ENCODE data around the gene RPL13. TPM values are rescaled to one million over a fixed set of nuclear protein-coding genes. Genes with fewer than 3 reads are reported as not detected.

RPL13 gene
- total and polyA plus RNA-seq, 2 of the 13 experiments (the other 11 are each of a cell fraction or from before 2014, with no cell fraction given) = 2,988 to 4,411 TPM

- TF ChIP-seq, protein P1, sequence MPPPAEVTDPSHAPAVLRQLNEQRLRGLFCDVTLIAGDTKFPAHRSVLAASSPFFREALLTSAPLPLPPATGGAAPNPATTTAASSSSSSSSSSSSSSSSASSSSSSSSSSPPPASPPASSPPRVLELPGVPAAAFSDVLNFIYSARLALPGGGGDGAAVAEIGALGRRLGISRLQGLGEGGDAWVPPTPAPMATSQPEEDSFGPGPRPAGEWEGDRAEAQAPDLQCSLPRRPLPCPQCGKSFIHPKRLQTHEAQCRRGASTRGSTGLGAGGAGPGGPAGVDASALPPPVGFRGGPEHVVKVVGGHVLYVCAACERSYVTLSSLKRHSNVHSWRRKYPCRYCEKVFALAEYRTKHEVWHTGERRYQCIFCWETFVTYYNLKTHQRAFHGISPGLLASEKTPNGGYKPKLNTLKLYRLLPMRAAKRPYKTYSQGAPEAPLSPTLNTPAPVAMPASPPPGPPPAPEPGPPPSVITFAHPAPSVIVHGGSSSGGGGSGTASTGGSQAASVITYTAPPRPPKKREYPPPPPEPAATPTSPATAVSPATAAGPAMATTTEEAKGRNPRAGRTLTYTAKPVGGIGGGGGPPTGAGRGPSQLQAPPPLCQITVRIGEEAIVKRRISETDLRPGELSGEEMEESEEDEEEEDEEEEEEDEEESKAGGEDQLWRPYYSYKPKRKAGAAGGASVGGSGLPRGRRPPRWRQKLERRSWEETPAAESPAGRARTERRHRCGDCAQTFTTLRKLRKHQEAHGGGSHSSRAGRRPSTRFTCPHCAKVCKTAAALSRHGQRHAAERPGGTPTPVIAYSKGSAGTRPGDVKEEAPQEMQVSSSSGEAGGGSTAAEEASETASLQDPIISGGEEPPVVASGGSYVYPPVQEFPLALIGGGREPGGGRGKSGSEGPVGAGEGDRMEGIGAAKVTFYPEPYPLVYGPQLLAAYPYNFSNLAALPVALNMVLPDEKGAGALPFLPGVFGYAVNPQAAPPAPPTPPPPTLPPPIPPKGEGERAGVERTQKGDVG (CRISPR knock-in tag; IDR thresholded peaks at IDR 0.05; ENCODE audit: borderline replicate concordance) = no peak
- TF ChIP-seq WIZ (CRISPR knock-in tag; IDR thresholded peaks at IDR 0.05) (no peak), FOXA3 (CRISPR knock-in tag; IDR thresholded peaks at IDR 0.05) (peak; percentile 40), KLF12 (CRISPR knock-in tag; IDR thresholded peaks at IDR 0.05; ENCODE audit: borderline replicate concordance) (peak; percentile 48; the same call in 1 of the 2 replicates), RERE (CRISPR knock-in tag; IDR thresholded peaks at IDR 0.05; ENCODE audit: low read depth) (peak; percentile 19; the same call in 1 of the 2 replicates), ETV5 (CRISPR knock-in tag; IDR thresholded peaks at IDR 0.05; ENCODE audit: borderline replicate concordance) (peak; percentile 21; the same call in 1 of the 2 replicates), ZNF121 (CRISPR knock-in tag; IDR thresholded peaks at IDR 0.05) (peak; percentile 40; the same call in 1 of the 2 replicates), MAF1 (CRISPR knock-in tag; IDR thresholded peaks at IDR 0.05; ENCODE audit: borderline replicate concordance) (no peak), BRCA1 (CRISPR knock-in tag; IDR thresholded peaks at IDR 0.05) (no peak), ZNF598 (CRISPR knock-in tag; IDR thresholded peaks at IDR 0.05; ENCODE audit: borderline replicate concordance) (no peak), TAF15 (IDR thresholded peaks at IDR 0.05; ENCODE audit: low read depth, low read length, poor library complexity, severe bottlenecking) (no peak)
- TF ChIP-seq, protein P2, sequence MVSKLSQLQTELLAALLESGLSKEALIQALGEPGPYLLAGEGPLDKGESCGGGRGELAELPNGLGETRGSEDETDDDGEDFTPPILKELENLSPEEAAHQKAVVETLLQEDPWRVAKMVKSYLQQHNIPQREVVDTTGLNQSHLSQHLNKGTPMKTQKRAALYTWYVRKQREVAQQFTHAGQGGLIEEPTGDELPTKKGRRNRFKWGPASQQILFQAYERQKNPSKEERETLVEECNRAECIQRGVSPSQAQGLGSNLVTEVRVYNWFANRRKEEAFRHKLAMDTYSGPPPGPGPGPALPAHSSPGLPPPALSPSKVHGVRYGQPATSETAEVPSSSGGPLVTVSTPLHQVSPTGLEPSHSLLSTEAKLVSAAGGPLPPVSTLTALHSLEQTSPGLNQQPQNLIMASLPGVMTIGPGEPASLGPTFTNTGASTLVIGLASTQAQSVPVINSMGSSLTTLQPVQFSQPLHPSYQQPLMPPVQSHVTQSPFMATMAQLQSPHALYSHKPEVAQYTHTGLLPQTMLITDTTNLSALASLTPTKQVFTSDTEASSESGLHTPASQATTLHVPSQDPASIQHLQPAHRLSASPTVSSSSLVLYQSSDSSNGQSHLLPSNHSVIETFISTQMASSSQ (IDR thresholded peaks at IDR 0.05; ENCODE audit: low read depth) = peak; percentile 97
- TF ChIP-seq, protein P2 (CRISPR knock-in tag; IDR thresholded peaks at IDR 0.05; ENCODE audit: borderline replicate concordance) = peak; percentile 96
- TF ChIP-seq, protein P3, sequence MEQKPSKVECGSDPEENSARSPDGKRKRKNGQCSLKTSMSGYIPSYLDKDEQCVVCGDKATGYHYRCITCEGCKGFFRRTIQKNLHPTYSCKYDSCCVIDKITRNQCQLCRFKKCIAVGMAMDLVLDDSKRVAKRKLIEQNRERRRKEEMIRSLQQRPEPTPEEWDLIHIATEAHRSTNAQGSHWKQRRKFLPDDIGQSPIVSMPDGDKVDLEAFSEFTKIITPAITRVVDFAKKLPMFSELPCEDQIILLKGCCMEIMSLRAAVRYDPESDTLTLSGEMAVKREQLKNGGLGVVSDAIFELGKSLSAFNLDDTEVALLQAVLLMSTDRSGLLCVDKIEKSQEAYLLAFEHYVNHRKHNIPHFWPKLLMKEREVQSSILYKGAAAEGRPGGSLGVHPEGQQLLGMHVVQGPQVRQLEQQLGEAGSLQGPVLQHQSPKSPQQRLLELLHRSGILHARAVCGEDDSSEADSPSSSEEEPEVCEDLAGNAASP (CRISPR knock-in tag; IDR thresholded peaks at IDR 0.05; ENCODE audit: borderline replicate concordance) = peak; percentile 80; the same call in 1 of the 2 replicates
These were observed 14.5 kb upstream of the RPL13 start (continued) for GRCh38 chr16:89545831-89546574.
